LNCaP clone FGC (cell line): ENCODE results near the gene PCP4.

Source experiments
- DNase-seq: peaks from one replicate; pipeline ENCODE4 v3.0.0-alpha.2; 2011; ENCODE audit warnings: low read depth
- H3K4me3 ChIP-seq: 2 replicates; pipeline ENCODE4 v1.5.1; 2011; ENCODE audit warnings: mild to moderate bottlenecking, low read depth, low read length, control low read depth
- CTCF ChIP-seq: IDR thresholded peaks from 2 replicates; pipeline ENCODE4 v1.5.1; 2012; ENCODE audit warnings: mild to moderate bottlenecking; ENCODE audit not compliant: control insufficient read depth, insufficient read depth; ENCODE audit errors: extremely low read depth

PCP4 gene

GRCh38 chr21:39965026-39965425 is 97.8 kb downstream of the PCP4 start:
- TF ChIP-seq CTCF: no peak
- DNase-seq: no peak
- H3K4me3 ChIP-seq: no peak overlapping the region

GRCh38 chr21:39966786-39967185 is 99.5 kb downstream of the PCP4 start:
- no peak for DNase-seq
- no peak overlapping the region for H3K4me3 ChIP-seq
- TF ChIP-seq CTCF: no peak

DNA sequence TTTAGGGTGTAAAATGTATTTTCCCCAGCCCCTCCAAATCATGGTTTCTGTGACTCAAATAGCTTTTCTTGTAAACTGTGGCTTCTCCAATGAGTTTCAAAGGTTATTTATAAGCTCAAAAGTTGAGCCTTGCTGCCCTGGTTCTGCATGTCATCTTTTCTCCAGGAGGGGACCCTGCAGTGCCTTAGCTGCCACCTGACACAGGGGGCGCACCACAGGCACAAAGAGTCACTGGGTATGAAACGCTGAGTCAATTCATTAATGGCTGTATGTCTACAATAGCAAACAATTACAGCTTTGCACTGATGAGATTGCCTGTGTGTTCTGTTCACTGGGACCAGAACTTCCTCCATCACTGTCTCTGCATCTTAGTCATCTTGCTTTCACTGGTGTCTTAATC is 100.8 kb downstream of the PCP4 start:
- no peak for TF ChIP-seq CTCF
- DNase-seq: no peak
- H3K4me3 ChIP-seq: no peak overlapping the region

DNA sequence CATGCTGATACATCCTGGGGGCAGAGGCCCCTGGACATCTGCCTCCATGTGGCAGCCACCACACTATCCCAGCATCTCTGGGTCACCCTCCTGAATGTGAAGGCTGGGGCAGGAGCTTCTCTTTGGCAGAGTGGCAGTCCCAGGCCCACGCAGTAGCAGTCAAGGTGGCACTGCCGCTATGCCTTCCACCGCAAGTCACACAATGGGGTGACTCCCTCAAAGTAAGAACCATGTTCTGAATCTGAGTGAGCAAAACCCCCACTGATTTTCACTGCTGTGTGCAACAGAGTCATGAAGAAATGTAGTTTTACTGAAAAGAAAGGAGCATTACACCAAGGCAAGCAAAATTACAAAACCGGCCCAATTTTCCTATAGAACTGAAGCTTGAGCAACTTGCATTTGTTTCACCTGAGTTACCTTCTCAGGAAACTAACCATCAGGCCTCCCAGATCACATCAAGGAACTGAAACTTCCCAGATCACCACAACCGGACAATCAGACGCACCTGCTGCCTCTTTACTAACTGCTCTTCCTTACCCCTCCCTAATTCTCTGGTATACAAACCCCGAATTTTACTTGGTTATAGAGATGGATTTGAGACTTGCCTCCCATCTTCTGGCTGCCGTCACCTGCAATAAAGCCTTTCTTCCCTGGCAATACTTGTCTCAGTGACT is 102.6 kb downstream of the PCP4 start:
- DNase-seq: no peak
- TF ChIP-seq CTCF: no peak
- no peak overlapping the region for H3K4me3 ChIP-seq

DNA sequence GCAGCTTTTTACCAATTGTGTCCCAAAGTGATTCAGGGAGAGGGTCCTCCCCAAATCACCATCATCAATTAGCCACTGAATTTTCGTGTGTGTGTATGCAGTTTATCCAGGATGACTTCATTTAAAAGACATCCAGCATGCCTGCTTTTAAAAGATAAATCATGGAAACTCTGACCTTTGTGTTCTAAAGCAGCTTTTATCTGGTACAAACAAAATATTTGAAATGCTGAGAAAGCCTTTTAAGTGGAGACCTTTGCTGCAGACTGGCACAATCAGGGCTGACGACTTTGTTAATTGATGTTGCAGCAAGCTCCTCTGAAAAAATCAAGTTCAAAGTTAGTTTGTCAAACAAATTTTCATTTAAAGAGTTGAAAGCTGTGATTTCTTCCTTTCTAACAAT is 104.7 kb downstream of the PCP4 start:
- no peak for TF ChIP-seq CTCF
- H3K4me3 ChIP-seq: no peak overlapping the region
- no peak for DNase-seq

GRCh38 chr21:39972471-39972870 is 105.2 kb downstream of the PCP4 start:
- no peak for TF ChIP-seq CTCF
- no peak for DNase-seq
- H3K4me3 ChIP-seq: no peak overlapping the region
